Stimulated activated CD4-positive, alpha-beta T cell treated with anti-CD3 and anti-CD28 coated beads, Interleukin-12 subunit alpha, Interleukin-12 subunit beta, amount 100 ng/mL, for 4 hours (primary cell): ENCODE results near the gene TAF1L.
"Not testable (repeated sequence)": the region's sequence is repeated elsewhere in the genome, so short reads cannot be mapped to it uniquely, and the experiment has no call there.

ENCODE experiments used
- DNase-seq: peaks from one replicate; pipeline ENCODE4 v3.0.0-alpha.2; 2020

The TAF1L gene, protein sequence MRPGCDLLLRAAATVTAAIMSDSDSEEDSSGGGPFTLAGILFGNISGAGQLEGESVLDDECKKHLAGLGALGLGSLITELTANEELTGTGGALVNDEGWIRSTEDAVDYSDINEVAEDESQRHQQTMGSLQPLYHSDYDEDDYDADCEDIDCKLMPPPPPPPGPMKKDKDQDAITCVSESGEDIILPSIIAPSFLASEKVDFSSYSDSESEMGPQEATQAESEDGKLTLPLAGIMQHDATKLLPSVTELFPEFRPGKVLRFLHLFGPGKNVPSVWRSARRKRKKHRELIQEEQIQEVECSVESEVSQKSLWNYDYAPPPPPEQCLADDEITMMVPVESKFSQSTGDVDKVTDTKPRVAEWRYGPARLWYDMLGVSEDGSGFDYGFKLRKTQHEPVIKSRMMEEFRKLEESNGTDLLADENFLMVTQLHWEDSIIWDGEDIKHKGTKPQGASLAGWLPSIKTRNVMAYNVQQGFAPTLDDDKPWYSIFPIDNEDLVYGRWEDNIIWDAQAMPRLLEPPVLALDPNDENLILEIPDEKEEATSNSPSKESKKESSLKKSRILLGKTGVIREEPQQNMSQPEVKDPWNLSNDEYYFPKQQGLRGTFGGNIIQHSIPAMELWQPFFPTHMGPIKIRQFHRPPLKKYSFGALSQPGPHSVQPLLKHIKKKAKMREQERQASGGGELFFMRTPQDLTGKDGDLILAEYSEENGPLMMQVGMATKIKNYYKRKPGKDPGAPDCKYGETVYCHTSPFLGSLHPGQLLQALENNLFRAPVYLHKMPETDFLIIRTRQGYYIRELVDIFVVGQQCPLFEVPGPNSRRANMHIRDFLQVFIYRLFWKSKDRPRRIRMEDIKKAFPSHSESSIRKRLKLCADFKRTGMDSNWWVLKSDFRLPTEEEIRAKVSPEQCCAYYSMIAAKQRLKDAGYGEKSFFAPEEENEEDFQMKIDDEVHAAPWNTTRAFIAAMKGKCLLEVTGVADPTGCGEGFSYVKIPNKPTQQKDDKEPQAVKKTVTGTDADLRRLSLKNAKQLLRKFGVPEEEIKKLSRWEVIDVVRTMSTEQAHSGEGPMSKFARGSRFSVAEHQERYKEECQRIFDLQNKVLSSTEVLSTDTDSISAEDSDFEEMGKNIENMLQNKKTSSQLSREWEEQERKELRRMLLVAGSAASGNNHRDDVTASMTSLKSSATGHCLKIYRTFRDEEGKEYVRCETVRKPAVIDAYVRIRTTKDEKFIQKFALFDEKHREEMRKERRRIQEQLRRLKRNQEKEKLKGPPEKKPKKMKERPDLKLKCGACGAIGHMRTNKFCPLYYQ (N-terminal part only)

DNA sequence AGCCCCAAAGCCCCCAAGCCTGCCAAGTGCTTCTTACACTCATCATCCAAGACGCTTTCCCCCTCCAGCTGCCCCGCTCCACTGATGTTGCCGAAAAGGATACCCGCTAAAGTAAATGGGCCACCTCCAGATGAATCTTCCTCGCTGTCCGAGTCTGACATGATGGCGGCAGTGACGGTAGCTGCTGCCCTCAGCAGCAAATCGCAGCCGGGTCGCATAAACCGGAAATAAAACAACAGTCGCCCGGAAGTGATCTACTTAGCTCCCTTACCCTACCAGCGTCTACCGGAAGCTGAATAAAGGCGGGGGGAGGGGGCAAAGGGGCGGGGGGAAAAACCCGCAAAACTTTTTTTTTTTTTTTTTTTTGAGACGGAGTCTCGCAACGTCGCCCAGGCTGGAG, at the start of gene TAF1L:
TAF1L (minus strand) TSS at position 308 of the 400 bp plus-strand sequence; CDS start at position 218, 90 bp downstream.
- DNase-seq: no peak

DNA sequence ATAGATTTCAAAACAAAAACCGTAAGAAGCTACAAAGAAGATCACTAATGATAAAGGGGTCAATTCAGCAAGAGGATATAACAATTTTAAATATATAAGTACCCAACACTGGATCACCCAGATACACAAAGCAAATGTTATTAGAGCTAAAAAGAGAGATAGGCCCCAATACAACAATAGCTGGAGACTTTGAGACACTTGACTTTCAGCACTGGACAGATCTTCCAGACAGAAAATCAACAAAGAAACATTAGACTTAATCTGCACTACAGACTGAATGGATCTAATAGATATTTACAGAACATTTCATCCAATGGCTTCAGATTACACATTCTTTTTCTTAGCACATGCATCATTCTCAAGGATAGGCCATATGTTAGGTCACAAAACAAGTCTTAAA, 46.3 kb upstream of the TAF1L start:
- no peak for DNase-seq

- no peak for DNase-seq
Measured at GRCh38 chr9:32677931-32678330, 42.5 kb upstream of the TAF1L start.

DNA sequence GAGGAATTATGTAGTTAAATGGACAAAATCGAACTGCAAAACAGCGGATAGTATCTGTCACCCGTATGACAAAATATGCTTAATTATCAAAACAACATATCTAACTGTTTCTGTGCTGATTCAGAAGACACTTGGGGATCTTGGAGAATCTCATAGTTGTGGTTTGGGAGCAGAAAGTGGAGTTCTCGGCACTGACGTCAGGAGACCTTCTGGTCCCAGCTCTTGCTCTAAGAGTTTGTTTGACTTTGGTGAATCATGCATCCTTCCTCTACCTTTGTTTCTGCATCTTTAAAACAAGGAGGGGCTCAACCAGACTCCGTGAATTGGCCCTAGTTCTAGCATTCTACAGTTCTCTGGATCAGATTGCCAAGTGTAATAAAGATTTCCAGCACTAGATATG, 37.0 kb upstream of the TAF1L start:
- DNase-seq: no peak

- DNase-seq: no peak
Measured at GRCh38 chr9:32671333-32671732, 35.9 kb upstream of the TAF1L start.

- DNase-seq: no peak
Measured at GRCh38 chr9:32665101-32665500, 29.6 kb upstream of the TAF1L start.

- DNase-seq: no peak
Measured at GRCh38 chr9:32663741-32664140, 28.3 kb upstream of the TAF1L start.

- DNase-seq: no peak
Measured at GRCh38 chr9:32647671-32648070, 12.2 kb upstream of the TAF1L start.

GRCh38 chr9:32644698-32645097, 9.2 kb upstream of the TAF1L start:
- no peak for DNase-seq

- DNase-seq: not testable (repeated sequence)
Measured at GRCh38 chr9:32633151-32633550, 2.3 kb downstream of the TAF1L start.

- no peak for DNase-seq
Measured at GRCh38 chr9:32631991-32632390, 3.5 kb downstream of the TAF1L start.

DNA sequence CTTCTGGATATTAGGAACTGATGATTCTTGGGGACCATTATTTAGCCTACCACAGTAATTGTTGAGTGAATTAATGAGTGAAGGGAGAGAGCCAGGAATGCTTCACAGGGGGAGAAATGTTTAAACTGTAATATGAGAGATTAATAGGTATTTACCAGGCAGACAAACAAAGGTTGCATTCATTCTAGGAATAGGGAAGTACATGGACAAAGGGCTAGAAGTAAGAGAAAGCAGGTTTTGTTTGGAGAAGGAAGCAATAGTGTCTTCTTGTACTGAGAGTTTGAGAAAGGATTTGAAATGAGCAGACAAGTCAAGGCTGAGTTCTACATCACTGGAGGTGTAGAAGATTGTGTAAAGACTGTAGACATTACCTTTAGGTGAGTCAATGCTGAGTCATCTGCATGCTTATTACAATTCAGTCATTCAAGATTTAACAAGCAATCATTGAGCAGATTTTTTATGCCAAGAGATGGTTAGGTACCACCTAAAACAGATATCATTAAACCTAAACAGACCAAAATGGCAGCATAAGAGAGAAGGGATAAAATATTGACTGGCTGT, 8.0 kb downstream of the TAF1L start:
- no peak for DNase-seq

DNA sequence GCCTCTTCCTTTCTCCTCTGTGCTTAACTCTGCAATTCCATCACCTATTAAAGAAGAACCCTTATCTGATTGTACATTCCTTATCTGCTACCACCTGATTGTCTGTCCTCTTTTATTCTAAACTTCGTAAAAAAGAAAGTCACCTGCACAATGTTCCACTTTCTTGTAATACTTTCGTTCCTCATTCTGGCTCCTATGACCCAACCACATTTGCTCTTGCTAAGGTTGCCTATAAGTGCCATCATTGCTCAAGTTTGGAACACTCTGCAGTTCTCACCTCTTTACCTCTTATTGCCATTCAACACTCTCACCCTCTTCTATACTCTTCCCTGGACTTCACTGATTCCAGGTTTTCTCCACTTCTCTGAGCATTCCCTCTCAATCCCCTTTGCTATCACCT, 10.1 kb downstream of the TAF1L start:
- no peak for DNase-seq

GRCh38 chr9:32622948-32623347, 12.5 kb downstream of the TAF1L start:
- DNase-seq: no peak

DNA sequence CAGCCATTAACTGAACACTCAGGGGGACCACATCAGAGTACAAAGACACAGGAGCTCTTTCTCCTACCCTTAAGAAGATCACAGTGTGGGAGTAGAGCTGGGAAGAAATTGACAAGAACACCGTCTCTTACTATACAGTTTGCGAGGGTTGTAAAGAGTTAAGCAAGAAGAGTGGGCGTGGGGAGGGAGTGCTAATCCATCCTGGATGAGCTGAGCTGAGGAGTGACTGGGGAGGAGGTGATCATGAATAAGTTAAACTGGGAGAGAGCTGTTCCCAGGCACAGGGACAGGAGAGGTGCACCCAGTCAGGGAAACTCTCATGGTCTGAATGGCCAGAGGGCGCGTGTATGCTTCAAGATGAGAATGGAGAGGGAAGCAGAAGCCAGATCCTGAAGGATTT, 17.2 kb downstream of the TAF1L start:
- DNase-seq: no peak

- DNase-seq: no peak
Measured at GRCh38 chr9:32606811-32607210, 28.7 kb downstream of the TAF1L start.

- no peak for DNase-seq
Measured at GRCh38 chr9:32603914-32604852, 31.3 kb downstream of the TAF1L start.

DNA sequence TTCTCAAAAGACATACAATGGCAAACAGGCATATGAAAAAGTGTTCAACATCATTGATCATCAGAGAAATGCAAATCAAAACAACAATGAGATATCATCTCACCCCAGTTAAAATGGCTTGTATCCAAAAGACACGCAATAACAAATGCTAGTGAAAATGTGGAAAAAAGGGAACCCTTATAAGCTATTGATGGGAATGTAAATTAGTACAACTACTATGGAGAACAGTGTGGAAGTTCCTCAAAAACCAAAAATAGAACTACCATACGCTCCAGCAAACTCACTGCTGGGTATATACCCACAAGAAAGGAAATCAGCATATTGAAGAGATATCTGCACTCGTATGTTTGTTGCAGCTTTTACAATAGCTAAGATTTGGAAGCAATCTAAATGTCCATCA, 36.4 kb downstream of the TAF1L start:
- DNase-seq: not testable (repeated sequence)

DNA sequence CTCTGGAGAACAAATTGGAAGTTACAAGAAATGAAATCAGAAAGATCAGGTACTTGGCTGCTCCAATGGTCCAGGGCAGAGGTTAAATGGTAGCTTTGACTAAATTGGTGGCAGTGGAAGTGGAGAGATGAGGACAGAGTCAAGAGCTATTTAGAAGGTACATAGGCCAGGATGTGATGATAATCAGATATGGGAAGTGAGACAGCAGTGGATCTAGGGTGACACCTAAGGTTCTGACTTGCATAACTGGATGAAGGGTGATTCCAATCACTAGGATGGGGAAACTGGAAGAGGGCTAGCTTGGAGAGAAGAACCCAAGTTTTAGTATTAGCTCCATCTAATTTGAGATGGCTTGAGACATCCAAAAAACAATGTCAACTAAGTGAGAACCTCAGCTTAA, 38.5 kb downstream of the TAF1L start:
- no peak for DNase-seq

DNA sequence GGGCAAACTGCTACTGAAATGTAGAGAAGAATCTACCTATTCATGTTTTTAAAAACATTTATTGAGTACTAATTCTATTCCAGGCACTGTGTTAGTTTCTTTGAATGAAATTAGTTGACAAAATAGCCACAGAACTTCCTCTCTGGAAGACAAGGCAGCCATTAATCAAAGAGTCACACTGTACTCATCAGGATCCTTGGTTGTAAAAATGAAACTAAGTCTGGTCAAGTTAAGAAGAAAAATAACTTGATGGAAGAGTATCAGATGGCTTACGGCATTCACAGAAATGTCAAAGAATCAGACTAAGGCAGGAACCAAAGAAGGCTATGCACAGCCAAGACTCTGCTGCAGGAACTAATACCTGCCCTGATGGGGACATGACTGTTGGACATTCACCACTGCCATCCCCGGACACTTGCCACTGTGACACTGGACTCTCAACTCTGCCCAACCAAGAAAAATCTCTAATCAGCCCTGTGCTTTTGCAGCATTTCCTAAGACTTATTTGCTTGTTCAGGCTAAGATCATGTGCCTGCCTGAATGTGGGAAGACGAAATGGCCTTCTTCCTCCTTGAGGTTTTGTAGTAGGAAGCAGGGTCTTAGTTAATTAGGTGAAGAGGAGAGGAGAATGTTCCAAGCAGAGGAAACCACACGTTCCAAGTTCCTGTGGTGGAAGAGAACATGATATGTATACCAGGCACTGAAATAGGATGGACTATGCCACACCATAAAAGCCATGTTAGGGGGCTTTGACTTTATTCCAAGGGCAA, 39.2 kb downstream of the TAF1L start:
- DNase-seq: no peak

DNA sequence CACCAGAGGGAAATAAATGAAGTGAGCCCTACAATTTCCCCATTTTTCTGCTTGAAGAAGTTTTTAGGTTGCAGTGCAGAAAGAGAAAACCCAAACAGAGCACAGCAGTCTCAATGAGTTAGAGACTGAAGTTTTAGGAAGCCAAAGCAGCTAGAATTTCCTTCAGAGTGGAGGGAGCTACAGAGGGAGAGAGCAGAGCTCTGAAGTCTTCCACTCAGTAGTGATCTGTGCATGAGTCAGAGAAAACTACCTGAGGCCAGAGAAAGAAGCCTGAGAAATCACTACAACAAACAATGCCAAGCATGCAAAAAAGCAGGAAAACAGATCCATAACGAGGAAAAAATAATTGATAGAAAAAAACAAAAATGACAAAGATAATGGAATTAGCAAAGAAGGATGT, 44.6 kb downstream of the TAF1L start:
- no peak for DNase-seq
